G401.6 (cell line): Measurements from ENCODE around the gene SLC10A1.
"Not testable (repeated sequence)": the region's sequence is repeated elsewhere in the genome, so short reads cannot be mapped to it uniquely, and the experiment has no call there.

Experiments used
- FAIRE-seq: peaks from 2 replicates; lab custom pipeline; 2012; peaks lifted over from hg19 to GRCh38; lab: Jason Lieb, UNC

The SLC10A1 gene

DNA sequence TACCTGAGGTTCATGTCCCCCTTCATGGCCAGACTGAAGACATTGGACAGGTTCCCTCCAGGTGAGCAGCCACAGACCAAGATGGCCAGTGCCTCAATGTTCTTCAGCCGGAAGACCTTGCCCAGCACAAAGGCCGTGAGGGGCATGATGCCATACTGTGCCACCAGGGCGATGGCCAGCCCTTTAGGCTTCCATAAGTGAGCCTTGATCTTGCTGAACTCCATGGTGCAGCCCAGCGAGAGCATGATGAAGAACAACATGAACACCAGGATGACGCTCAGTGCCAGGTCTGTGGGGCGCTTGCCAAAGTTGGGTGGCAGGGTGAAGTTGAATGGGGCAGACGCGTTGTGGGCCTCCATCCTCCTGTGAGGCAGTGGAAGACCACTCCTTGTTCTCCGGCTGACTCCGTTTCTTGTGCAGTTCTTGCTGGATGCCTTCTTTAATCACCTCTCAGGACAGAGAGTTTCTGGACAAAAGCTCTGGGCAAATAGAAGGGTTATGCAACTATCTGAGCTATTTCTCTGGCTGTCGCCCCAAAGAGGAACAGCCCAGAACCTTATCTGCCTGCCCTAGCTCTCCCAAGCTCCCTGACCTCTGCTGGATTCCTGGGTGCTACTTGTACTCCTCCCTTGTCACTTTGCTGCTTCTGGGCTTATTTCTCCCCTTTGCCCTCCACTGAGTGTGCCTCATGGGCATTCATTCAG is at the start of gene SLC10A1:
Gene SLC10A1, minus strand, starts transcription at position 445 of the 704 bp plus-strand sequence. Its CDS starts 86 bp downstream, at position 359.
- no peak for FAIRE-seq

DNA sequence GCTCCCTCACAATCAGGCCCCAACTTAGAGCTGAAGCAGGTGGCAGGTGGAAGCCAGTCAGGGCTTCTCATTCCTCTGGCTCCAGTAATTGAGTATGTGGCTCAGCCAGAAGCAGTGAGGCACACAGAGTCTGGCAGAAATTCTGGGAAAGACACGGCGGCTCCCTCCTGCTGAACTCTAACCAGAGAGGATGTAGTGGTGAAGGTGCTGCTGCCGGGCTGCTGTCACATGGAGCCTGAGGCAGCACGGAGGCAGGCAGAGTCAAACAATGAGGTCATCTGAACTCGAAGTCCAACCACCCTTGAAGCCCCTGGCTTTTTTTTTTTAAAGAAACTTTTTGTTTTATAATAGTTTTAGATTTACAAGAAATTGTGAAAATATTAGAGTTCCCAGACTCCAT is 48.7 kb upstream of the SLC10A1 start:
- FAIRE-seq = no peak

DNA sequence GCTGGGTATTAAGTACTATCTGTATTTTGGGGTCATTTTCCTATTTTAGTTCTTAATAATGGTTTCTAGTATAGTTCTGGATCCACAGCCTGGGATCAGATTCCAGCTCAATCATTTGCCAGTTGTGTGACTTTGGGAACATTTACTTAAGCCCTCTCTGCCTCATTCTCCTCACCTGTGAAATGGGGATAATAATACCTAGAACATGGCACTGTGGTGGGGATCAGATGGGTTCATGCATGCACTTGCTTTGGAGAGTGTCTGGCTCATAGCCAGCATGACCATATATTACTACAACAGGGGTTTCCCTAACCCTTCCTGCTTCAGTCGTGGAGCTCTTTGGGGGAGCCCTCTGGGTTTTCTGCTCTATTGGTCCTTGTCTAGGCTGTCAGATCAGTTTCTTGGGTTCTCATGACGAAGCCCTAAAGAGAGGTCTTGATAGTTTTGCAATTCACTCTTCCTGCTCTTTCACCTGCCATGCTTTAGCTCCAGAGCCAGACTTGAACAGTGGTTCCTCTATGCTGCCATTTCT is 48.1 kb upstream of the SLC10A1 start:
- no peak for FAIRE-seq

DNA sequence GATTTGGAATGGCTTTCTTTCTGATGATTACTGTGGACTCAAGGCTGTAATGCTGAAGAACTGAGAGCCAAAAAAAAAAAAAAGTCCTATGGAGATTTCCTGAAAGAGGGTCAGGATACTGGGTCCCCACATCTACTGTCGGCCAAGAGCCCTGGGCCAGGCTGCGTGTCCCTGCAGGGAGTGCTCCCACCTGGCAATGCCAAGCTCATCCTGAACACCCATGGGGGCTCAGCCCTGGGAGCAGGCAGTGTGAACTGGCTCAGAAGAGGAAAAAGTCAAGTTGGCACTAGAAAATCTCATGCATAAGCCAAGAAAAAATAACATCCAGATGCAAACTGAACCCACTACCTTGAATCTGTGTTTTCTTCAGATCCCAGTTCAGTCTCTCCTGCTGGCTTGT is 47.1 kb upstream of the SLC10A1 start:
- no peak for FAIRE-seq

DNA sequence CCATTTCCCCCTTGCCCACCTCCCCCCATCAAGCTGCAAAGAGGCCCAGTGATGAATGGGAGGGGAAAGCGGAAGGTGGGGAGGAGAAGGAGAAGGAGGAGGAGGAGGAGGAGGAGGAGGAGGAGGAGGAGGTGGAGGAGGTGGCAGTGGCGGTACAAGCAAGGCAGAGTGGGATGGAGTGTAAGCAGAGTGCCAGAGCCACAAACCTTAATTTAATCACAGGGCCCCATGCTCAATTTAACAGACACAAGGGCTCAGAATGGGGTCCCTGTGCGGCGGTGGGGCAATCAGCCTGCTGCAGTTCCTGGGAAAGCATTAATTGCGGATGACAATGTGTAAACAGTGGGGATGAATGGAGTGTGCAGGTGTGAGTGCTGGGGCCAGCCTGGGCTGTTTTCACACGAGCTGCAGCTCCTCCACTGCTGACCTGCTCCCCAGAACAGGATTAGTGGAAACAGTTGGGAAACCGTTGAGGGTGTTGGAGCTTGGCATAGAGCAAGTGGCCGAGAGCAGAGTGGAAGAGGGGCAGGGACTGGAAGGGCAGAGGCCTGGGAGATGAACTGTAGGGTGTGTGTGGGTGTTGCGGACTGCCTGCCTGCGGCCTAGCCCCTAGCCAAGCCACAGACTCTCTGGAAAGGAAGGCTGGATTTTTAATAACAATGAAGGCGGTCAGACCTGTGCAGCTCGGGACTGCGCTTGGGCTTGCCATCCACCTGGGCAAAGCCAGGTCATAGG is 45.8 kb upstream of the SLC10A1 start:
- no peak for FAIRE-seq

DNA sequence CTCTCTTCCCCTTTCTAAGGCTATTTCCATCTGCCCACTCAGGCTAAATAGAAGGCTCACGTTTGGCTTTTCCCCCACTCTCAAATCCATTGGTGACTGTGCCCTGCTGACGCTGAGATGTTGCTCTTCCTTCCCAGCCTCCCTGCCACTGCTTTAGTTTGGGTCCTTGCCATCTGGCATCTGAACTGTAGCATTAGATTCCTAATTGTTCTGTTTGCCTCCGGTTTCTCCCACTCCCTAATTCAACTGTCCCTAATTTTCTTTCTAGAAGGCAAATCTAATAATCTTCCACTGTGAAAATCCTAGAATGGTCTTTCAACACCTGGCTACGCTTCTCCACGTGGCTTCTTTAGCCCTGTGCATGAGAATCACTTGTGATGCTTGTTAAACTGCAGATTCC is 44.6 kb upstream of the SLC10A1 start:
- FAIRE-seq = no peak

DNA sequence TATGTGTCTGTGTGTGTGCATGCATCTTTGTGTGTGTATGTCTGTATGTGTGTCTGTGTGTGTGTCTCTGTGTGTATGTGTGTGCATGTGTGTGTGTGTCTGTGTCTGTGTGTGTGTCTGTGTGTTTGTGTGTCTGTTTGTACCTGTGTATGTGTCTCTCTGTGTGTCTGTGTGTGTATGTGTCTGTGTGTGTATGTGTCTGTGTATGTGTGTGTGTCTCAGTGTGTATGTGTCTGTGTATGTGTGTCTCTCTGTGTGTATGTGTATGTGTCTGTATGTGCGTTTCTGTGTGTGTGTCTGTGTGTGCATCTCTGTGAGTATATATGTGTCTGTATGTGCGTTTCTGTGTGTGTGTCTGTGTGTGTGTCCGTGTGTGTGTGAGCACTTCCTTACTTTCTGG is 42.6 kb upstream of the SLC10A1 start:
- FAIRE-seq = no peak

DNA sequence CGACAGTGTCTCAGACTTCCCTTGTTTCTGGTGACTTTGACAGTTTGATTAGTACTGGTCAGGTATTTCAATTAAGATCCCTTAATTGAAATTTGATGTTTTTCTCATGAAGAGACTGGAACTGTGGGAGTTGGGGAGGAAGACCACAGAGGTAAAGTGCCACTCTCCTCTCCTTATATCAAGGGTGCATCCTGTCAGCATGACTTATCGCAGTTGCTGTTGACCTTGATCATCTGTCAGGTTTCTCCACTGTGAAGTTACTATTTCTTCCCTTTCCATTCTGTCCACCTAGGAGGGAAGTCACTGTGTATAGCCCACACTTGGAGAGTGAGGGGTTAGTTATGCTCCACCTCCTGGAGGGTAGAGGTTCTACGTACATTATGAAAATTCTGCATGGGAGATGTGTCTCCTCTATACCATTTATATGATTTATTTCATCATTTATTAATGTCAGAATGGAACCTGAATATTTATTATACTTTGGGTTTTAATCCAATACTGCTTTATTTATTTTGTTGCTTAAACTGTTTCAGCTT is 41.9 kb upstream of the SLC10A1 start:
- FAIRE-seq = no peak

DNA sequence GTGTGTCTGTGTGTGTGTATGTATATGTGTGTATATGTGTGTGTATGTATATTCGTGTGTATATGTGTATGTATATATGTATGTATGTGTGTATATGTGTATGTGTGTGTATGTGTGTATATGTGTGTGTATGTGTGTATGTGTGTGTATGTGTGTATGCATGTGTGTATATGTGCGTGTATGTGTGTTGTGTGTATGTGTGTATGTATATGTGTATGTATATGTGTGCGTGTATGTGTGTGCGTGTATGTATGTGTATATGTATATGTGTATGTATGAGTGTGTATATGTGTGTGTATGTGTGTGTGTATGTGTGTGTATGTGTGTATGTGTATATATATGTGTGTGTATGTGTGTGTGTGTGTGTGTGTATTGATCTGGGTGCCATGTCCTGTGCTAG is 31.8 kb upstream of the SLC10A1 start:
- FAIRE-seq = no peak

DNA sequence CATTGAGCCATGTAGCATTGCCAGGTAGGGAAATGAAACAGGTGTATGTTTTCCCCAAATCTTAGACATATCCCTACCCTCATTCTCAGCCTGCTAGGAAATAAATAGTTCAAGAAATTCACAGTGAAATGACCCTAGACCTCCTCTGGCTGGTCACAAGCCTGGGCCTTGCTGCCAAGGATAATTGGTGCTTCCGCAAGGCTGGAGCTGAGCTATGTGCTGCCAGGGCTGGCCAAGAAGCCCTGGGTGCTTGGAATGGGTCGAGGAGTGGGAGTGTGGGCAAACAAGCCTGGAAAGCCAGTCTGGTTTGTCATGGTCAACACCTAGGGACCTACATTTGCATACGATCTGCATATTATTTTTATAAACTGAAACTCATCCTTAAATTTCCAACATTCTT is 31.3 kb upstream of the SLC10A1 start:
- FAIRE-seq = no peak

DNA sequence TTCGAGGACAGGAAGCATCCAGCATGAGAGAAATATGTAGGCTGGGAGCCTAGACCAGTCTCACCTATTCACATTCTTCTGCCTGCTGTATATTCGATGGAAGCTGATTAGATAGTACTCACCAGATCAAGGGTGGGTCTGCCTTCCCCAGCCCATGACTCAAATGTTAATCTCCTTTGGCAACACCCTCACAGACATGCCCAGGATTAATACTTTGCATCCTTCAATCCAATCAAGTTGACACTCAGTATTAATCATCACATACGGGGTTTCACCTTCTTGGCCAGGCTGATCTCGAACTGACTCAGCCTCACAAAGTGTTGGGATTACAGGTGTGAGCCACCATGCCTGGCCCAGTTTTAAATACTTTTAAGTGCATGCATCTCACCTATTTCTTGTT is 30.5 kb upstream of the SLC10A1 start:
- FAIRE-seq = no peak

DNA sequence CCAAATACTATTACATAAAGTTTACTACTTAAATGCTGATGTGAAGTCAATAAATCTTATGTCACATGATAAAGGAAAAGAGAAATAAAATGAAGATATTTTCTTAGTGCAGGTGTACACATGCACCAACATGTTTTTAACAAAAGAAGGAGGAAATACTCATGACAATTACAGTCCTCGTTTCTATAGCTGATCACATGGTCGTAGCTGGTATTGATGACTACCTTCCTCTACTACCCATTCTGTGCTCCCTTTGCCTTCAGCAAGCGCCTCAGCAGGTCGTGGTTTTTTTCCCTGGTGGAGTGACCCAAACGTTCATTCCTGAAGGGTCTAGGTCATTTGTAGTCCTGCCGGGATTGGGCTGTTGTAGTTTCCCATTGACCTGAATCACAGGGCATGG is 25.4 kb upstream of the SLC10A1 start:
- no peak for FAIRE-seq

DNA sequence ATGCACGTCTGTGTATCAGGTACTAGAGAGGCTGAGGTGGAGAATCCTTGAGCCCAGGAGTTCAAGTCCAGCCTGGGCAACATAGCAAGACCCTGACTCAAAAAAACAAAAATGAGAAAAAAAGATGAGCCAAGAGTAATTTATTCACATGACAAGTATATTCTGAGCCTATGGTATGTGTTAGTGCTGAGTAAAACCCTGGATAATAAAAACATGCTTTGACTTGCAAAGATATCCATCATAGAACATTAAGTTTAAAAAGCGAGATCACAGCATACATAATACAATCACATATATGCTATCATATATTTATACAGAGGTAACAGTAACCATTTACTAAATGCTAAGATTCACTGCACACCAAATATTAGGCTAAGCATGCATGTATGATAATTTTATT is 23.9 kb upstream of the SLC10A1 start:
- FAIRE-seq = no peak

DNA sequence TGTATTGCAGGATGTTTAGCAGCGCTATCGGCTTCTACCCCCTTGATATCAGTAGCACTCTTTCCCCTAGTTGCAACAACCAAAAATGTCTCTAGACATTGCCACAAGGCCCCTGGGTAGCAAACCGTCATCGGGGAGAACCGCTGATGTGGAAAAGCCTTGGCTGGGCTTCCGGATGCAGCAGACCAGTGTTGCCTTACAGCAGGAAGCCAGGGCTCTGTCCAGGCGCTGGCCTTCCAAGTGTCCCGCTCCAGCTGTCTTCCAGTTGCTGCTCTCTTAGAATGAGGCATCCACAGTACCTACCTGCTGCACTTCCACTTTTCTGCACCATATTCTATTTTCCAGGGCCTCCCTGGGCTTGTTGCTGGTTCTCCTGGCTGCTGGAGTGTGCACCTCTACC is 22.6 kb upstream of the SLC10A1 start:
- FAIRE-seq = no peak

DNA sequence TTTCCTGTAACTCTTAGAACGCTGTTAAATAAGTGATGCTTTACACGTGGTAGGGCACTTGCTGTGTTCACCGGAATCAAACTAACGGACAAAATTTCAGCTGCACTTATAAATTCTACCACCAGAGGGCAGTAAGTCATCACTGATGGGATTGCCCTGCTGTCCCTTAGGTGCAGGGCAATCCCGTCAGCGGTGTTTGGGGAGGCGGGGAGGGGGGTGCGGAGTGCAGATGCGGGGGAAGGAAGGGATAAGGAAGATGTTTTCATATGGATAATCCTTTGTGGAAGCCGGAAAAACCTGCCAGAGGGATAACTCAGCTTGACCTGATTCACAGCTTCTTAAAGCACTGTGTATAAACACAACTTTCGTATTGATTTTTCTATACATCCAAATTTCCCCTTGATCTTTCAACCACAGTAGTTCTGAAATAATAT is 21.7 kb upstream of the SLC10A1 start:
- peak; percentile 63 for FAIRE-seq

DNA sequence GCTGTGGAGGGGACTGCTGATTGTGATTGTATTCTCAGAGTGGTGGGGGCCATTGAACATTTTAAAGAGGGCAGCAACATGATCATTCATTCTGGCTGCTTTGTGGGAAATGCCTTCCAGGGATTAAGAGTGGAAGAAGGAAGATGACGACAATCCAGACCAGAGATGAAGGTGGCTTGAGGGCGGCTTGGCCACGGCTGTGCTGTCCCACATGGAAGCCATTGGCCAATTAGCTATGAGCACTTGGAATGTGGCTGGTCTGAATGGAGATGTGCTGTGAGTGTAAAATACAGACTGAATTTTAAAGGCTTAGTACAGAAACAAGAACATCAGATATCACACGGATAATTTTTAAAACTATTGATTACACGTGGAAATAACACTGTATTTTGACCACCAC is 19.2 kb upstream of the SLC10A1 start:
- FAIRE-seq = no peak

DNA sequence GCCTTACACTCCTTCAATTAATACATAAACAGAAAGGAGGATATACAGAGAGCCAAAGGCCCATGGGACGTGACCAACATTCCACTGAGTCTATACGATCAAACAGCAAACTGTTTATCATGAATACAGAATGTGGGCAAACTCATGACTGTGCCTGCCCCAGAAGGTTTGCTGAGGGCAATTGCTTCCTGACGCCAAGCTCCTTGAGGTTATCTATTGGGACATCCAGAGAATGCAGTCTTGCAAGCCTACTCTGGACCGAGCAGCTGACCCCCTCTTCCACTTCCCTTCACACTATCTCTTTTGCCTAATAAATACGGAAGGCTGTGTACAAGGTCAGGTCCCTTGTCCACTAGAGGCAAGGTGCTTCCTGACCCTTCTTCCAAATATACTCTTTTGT is 18.5 kb upstream of the SLC10A1 start:
- FAIRE-seq = no peak

DNA sequence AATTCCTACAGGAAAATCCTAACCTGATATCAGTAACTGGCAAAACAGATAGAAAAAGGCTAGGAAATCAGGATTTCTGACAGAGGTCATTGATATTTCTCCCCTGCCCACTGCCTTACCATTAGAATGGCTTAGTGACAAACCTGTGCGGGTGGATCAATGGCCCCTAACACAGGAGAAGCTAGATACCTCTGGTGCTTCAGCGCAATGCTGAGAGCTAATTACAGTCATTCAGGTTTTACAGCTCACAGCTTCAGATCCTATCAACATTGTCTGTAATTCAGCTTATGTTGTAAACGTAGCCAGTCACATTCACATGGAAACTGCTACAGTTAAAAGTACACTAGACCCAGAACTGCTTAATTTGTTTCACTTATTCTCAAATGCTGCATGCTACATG is 17.4 kb upstream of the SLC10A1 start:
- FAIRE-seq = no peak

DNA sequence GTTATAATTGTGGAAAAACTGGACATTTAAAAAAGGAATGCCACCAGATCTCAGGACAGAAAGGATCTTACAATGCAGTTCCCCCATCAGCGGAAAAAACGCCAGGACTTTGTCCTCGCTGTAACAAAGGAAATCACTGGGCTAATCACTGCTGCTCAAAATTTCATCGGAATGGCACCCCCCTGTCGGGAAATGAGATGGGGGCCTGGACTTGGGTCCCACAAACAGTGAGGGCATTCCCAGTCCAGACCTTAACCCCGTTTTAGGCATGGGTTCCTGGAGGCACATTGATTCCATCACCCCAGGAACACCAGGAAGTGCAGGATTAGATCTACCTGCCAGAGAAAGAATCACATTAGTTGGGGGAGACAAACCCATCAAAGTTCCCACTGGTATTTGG is 16.3 kb upstream of the SLC10A1 start:
- not testable (repeated sequence) for FAIRE-seq

DNA sequence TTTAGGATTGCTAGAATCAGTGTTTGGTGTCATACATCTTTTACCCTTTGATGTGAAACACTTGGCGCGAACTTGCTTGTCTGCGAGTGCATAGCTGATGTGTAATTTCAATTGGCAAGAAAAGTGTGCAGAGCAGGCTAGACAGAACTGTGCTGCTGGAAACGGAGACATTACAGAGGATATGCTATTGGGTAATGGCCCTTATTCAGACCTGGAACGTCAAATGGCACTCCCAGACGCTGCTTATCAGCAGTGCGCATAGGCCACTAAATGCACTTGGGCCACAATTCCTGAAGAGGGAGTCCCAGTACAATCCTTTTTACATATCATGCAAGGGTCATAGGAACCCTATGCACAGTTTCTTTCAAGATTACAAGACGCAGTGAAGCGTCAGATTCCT is 15.7 kb upstream of the SLC10A1 start:
- FAIRE-seq = no peak

DNA sequence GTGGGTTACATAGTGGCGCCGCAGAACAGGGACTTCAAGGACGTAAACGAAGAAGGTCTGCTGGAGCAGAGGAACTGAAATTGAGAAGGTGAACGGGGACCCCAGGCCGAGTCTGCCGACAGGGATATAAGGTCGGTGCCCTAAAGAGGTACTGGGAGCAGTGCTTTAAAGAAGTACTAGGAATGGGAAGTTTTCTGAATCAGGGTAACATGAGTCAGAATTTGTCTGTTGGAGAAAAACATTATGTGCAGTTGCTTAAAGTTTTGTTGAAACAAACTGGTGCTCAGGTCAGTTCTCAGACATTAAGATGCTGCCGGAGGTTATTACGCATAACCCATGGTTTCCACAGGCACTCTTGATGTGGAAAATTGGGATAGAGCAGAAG is 14.8 kb upstream of the SLC10A1 start:
- FAIRE-seq = no peak

DNA sequence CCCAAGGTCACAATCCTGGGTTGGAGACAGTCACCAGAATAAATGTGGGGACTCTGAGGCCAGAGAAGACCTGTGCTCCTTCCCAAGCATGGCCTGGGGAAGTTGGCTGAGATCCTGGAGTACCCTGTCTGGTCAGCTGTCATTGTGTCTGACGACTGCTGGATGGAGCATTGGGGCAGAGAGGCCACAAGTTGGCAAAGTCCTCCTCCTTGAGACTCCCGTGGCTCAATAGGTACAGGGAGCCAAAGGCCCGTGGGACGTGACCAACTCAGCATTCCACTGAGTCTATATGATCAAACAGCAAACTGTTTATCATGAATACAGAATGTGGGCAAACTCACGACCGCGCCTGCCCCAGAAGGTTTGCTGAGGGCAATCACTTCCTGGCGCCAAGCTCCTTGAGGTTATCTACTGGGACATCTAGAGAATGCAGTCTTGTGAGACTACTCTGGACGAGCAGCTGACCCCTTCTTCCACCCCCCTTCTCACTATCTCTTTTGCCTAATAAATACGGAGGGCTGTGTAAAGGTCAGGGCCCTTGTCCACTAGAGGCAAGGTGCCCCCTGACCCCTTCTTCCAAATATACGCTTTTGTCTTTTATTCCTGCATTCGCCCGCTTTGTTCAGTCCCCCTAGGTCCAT is 14.3 kb upstream of the SLC10A1 start:
- FAIRE-seq = no peak
